GM12878 (cell line): ENCODE data around the gene EEPD1. TPM values are rescaled to one million over a fixed set of nuclear protein-coding genes. Genes with fewer than 3 reads are reported as not detected.

Source experiments
- ATAC-seq: fragments of 200-7000 bp; cut with Tn5 transposase; 3 replicates; pipeline ENCODE4 v1.9.1; 2020; ENCODE audit warnings: mild to moderate bottlenecking, moderate library complexity
- BruUV-seq: library from RNA; stranded (reverse); fragments of 400-500 nt; replicated peaks from 2 replicates; lab custom pipeline; 2021; lab: Mats Ljungman, UMichigan
- CTCF ChIA-PET: fragments of 300-600 bp; sonication (Branson Sonifier 250); formaldehyde crosslinking; extraction: SDS; loops from one replicate; lab custom pipeline; 2021; ENCODE audit warnings: inconsistent platforms; lab: Yijun Ruan, JAX
- POLR2A ChIA-PET: fragments of 350-600 bp; formaldehyde crosslinking; extraction: SDS; loops from one replicate; lab custom pipeline; 2021; ENCODE audit warnings: inconsistent platforms; lab: Charles Lee
- RAD21 ChIA-PET: fragments of 300-600 bp; sonication (Branson Sonifier 250); formaldehyde crosslinking; loops from one replicate; lab custom pipeline; 2023; ENCODE audit warnings: antibody characterized with exemption; ENCODE audit not compliant: unreplicated experiment; lab: Charles Lee
- SMC1A ChIA-PET: fragments of 300-600 bp; sonication (Branson Sonifier 250); formaldehyde crosslinking; loops from one replicate; lab custom pipeline; 2023; ENCODE audit not compliant: unreplicated experiment, uncharacterized antibody; lab: Charles Lee
- DNase-seq: peaks from one replicate; pipeline ENCODE4 v3.0.0-alpha.2; 2011; ENCODE audit warnings: low read depth, low spot score
- FAIRE-seq: peaks from 3 replicates; lab custom pipeline; 2011; peaks lifted over from hg19 to GRCh38; lab: Jason Lieb, UNC
- H2AFZ ChIP-seq: 2 replicates; pipeline ENCODE4 v1.6.0; 2011; ENCODE audit warnings: low read depth, low read length, control low read depth; ENCODE audit not compliant: control insufficient read depth
- H3K27ac ChIP-seq: 2 replicates; pipeline ENCODE4 v1.5.1; 2011; ENCODE audit warnings: control low read depth; ENCODE audit not compliant: control insufficient read depth, insufficient read depth
- H3K27me3 ChIP-seq, 2 experiments: replicated peaks in 1 of 2; 2 replicates each; pipeline versions ENCODE4 v1.6.0 to v1.6.1; 2011; ENCODE audit warnings: low read length in 1 of 2; ENCODE audit not compliant: control insufficient read depth in 2 of 2, insufficient read depth in 2 of 2
- H3K36me3 ChIP-seq, 2 experiments: 2 replicates each; pipeline ENCODE4 v1.5.1; 2011; ENCODE audit warnings: low read length in 1 of 2; ENCODE audit not compliant: control insufficient read depth in 2 of 2, insufficient read depth in 2 of 2
- H3K4me1 ChIP-seq: 2 replicates; pipeline ENCODE4 v1.6.1; 2011; ENCODE audit warnings: mild to moderate bottlenecking, low read length, moderate library complexity, mixed read lengths; ENCODE audit not compliant: control insufficient read depth, insufficient read depth
- H3K4me2 ChIP-seq: 2 replicates; pipeline ENCODE4 v1.6.0; 2011; ENCODE audit warnings: control low read depth; ENCODE audit not compliant: control insufficient read depth, insufficient read depth
- H3K4me3 ChIP-seq: fragments of 200-600 bp; sonication (generic); 2 replicates; pipeline ENCODE4 v1.5.1; 2016
- H3K79me2 ChIP-seq: 2 replicates; pipeline ENCODE4 v1.6.0; 2011; ENCODE audit warnings: low read length; ENCODE audit not compliant: control insufficient read depth, insufficient read depth
- H3K9ac ChIP-seq: 2 replicates; pipeline ENCODE4 v1.8.0; 2011; ENCODE audit warnings: low read length, control low read depth, mixed read lengths; ENCODE audit not compliant: control insufficient read depth, insufficient read depth
- H3K9me3 ChIP-seq: replicated peaks from 3 replicates; pipeline ENCODE4 v1.5.1; 2011; ENCODE audit warnings: mild to moderate bottlenecking, low read length; ENCODE audit not compliant: control insufficient read depth, insufficient read depth
- H4K20me1 ChIP-seq: 2 replicates; pipeline ENCODE4 v1.6.0; 2011; ENCODE audit not compliant: control insufficient read depth, insufficient read depth
- ATF2 ChIP-seq: IDR thresholded peaks from 2 replicates; pipeline ENCODE4 v1.6.1; 2012; ENCODE audit warnings: low read length, inconsistent platforms
- BCL3 ChIP-seq: IDR thresholded peaks from 2 replicates; pipeline ENCODE4 v1.6.1; 2011; ENCODE audit warnings: borderline replicate concordance, low read depth, mild to moderate bottlenecking, moderate library complexity, low read length; ENCODE audit not compliant: insufficient read depth, poor library complexity, severe bottlenecking
- CBX5 ChIP-seq: sonication (generic); IDR thresholded peaks from 2 replicates; pipeline ENCODE4 v1.6.1; 2016; ENCODE audit warnings: low read depth, moderate library complexity, mild to moderate bottlenecking, inconsistent platforms
- EZH2 ChIP-seq: IDR thresholded peaks from 2 replicates; pipeline ENCODE4 v1.6.1; 2012; ENCODE audit warnings: low read depth, mild to moderate bottlenecking, control low read depth, inconsistent platforms, low read length, borderline replicate concordance; ENCODE audit not compliant: control insufficient read depth
- HDAC6 ChIP-seq: fragments of 200-600 bp; sonication (generic); IDR thresholded peaks from one replicate; pipeline ENCODE4 v1.8.0; 2017; ENCODE audit warnings: antibody characterized with exemption; ENCODE audit not compliant: unreplicated experiment
- KAT2A ChIP-seq: conservative IDR thresholded peaks from 2 replicates; pipeline ENCODE4 v1.6.1; 2011; ENCODE audit warnings: low read depth, low read length; ENCODE audit not compliant: control insufficient read depth
- NBN ChIP-seq: fragments of 450-650 bp; IDR thresholded peaks from 2 replicates; pipeline ENCODE4 v1.6.1; 2016
- PAX5 ChIP-seq: IDR thresholded peaks from 2 replicates; pipeline ENCODE4 v1.6.1; 2011; ENCODE audit warnings: low read depth, low read length, borderline replicate concordance
- POLR2AphosphoS2 ChIP-seq: IDR thresholded peaks from 2 replicates; pipeline ENCODE4 v1.6.1; 2011; ENCODE audit warnings: low read depth, mild to moderate bottlenecking, low read length, improper control_type of control experiment, moderate library complexity
- POU2F2 ChIP-seq: IDR thresholded peaks from 3 replicates; pipeline ENCODE4 v1.6.1; 2011; ENCODE audit warnings: low read depth, mild to moderate bottlenecking, low read length, borderline replicate concordance
- SIX5 ChIP-seq: IDR thresholded peaks from 2 replicates; pipeline ENCODE4 v1.6.1; 2011; ENCODE audit warnings: mild to moderate bottlenecking, low read depth, low read length, moderate library complexity; ENCODE audit not compliant: severe bottlenecking
- SMAD5 ChIP-seq: IDR thresholded peaks from 2 replicates; pipeline ENCODE4 v1.6.1; 2016; ENCODE audit warnings: antibody characterized with exemption, low read depth
- SMARCA5 ChIP-seq: fragments of 450-650 bp; IDR thresholded peaks from 2 replicates; pipeline ENCODE4 v1.6.1; 2017; ENCODE audit warnings: mild to moderate bottlenecking
- SUPT20H ChIP-seq: IDR thresholded peaks from 2 replicates; pipeline ENCODE4 v1.6.1; 2011; ENCODE audit warnings: low read depth, mild to moderate bottlenecking, low read length, moderate library complexity, borderline replicate concordance; ENCODE audit not compliant: control insufficient read depth
- ZNF24 ChIP-seq: fragments of 450-650 bp; IDR thresholded peaks from 2 replicates; pipeline ENCODE4 v1.6.1; 2017; ENCODE audit warnings: antibody characterized with exemption, mild to moderate bottlenecking
- WGBS: methylation state at CpG from one replicate; pipeline ENCODE4 v1.1.6; 2016; ENCODE audit warnings: low lambda C conversion rate; ENCODE audit not compliant: insufficient replicate concordance, insufficient coverage; ENCODE audit errors: missing lambda C conversion rate; 5-methylcytosine and 5-hydroxymethylcytosine counted together
- in situ Hi-C: fragments of 300-500 bp; cut with MboI; formaldehyde crosslinking; loops from 9 replicates; pipeline ENCODE4 v1.14.3; 2018; ENCODE audit warnings: mixed read lengths
- intact Hi-C: fragments of 100-400 bp; cut with micrococcal nuclease; formaldehyde crosslinking; loops from one replicate; pipeline ENCODE4 v1.14.2; 2022; ENCODE audit not compliant: unreplicated experiment
- polyA plus RNA-seq, 11 experiments: library from polyadenylated mRNA; depleted of rRNA in 4 of 11; unstranded in 6 of 11; stranded (reverse) in 5 of 11; fragments of >200 nt; fragmentation: Nextera tagmentation in 4 of 11; fragmentation: Illumina TruSeq in 1 of 11; extraction: Ambion mirVana in 4 of 11; extraction: Trizol in 1 of 11; gene quantifications; 1 replicate in 1 of 11; 2 replicates in 10 of 11; pipeline versions ENCODE4 v1.2.1 to v1.2.3, GENCODE V29; 2011 to 2016; ENCODE audit warnings: inconsistent platforms in 2 of 11, missing spikeins in 2 of 11, low read depth in 1 of 11
- total RNA-seq, 4 experiments: library from RNA; depleted of rRNA in 3 of 4; stranded (reverse); fragments of >200 nt in 3 of 4; fragmentation: Illumina TruSeq in 1 of 4; extraction: Trizol in 1 of 4; gene quantifications; 2 replicates each; pipeline versions ENCODE4 v1.2.1 to v1.2.3, GENCODE V29; 2013 to 2021

Gene EEPD1
- total and polyA plus RNA-seq, 10 of the 15 experiments (the other 5 are each of a cell fraction or from before 2014, with no cell fraction given) = 0.24 to 2.8 (median 0.86) TPM; not detected in 1

- H3K27me3 ChIP-seq = no peaks in the 10 kb centered on the region; a peak in 1 of 4 replicates
- DNase-seq (no peak), ATAC-seq (no peak)
- BruUV-seq = no TSS peak
- no peak overlapping the region for H3K4me3 ChIP-seq
- H3K4me1 ChIP-seq = peaks cover 25% of the 10 kb centered on the region
- no peaks in the 10 kb centered on the region for H3K79me2 ChIP-seq
- no peaks in the 10 kb centered on the region for H3K36me3 ChIP-seq
- no peaks in the 10 kb centered on the region; the same call in 2 of the 3 replicates for H3K9me3 ChIP-seq
- CTCF ChIA-PET = interaction anchor here (1.1 to 2.7 kb wide), 4 partner anchors 8 to 92 kb away, joined by 3 to 14 read pairs (median 6); no protein-coding TSS in a partner anchor
- RAD21 ChIA-PET = interaction anchor here (1.0 to 5.3 kb wide), 5 partner anchors 9 to 156 kb away, joined by 3 to 30 read pairs (median 6); no protein-coding TSS in a partner anchor
- in situ Hi-C loops = no loop called here
- no peaks in the 10 kb centered on the region for H4K20me1 ChIP-seq
- SMC1A ChIA-PET = interaction anchor here (1.0 to 9.1 kb wide), 5 partner anchors 9 to 91 kb away, joined by 4 to 68 read pairs (median 14); no protein-coding TSS in a partner anchor
- no peak for TF ChIP-seq ZNF24
- no peak for TF ChIP-seq CBX5
- TF ChIP-seq HDAC6 = no peak
- no peak for TF ChIP-seq EZH2
- TF ChIP-seq SUPT20H = no peak
- no peak for TF ChIP-seq ATF2
- no peak for TF ChIP-seq PAX5
- TF ChIP-seq POLR2AphosphoS2 = no peak
- TF ChIP-seq NBN = no peak
- no peak for TF ChIP-seq POU2F2
- no peak for TF ChIP-seq SMAD5
- no peak for TF ChIP-seq BCL3
- no peak for TF ChIP-seq SMARCA5
- TF ChIP-seq SIX5 = no peak
- no peak for TF ChIP-seq KAT2A
- TF ChIP-seq, all 136 proteins: peak for 0
- Histone ChIP-seq H3K9ac (no peak overlapping the region), H2AFZ (peak overlapping the region; percentile 6; the same call in 1 of the 2 replicates), H3K27ac (no peak overlapping the region), H3K4me2 (no peak overlapping the region; the same call in 1 of the 2 replicates)
- intact Hi-C loops = loop anchor here (2.0 to 10.0 kb wide), 2 partner anchors 22 to 558 kb away; no protein-coding TSS in a partner anchor
- 20% methylated on average over 8 of the region's 9 CpGs for WGBS
- no peak for FAIRE-seq
- POLR2A ChIA-PET = interaction anchor here (1.3 kb wide), 1 partner anchor 23 kb away, joined by 5 read pairs; no protein-coding TSS in a partner anchor
Observed at GRCh38 chr7:36283181-36283580, 130.1 kb downstream of the EEPD1 start.
